ENCODE data around the gene DDX10.

DDX10 gene

DNA sequence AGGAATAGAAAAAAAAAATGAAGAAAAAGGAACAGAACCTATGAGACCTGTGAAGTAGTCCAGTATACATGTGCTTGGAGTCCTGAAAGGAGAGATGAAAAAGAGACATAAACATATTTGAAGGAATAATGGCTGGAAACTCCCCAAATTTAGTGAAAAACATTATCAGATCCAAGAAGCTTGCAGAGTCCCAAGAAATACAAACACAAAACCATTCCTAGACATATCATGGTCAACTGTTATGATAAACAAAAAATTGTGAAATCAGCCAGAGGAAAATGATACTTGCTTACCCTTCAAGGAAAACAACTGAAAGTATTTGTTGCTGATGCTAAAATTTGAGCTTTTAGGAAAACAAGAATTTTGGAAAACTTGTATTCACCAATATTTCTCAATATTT, 250.1 kb downstream of the DDX10 start:
- Histone ChIP-seq H3K4me1 (ENCODE audit: control insufficient read depth in 2 of 2, insufficient read depth in 1 of 2, low read depth in 1 of 2, low read length in 2 of 2) (peaks cover 0 to 5% of the 10 kb centered on the region in 2 donors), H2AFZ (ENCODE audit: low read length) (no peak overlapping the region), H3K4me3 (ENCODE audit: low read length in 2 of 2) (no peak overlapping the region), H3K27ac (replicated peaks; ENCODE audit: low read length) (no peak overlapping the region), H3K9me3 (replicated peaks in 1 of 2; ENCODE audit: control insufficient read depth in 2 of 2, insufficient read depth in 1 of 2, low read depth in 1 of 2, low read length in 2 of 2) (no peaks in the 10 kb centered on the region), H3K36me3 (replicated peaks in 1 of 2; ENCODE audit: control insufficient read depth in 2 of 2, insufficient read depth in 2 of 2, low read length in 2 of 2) (no peaks in the 10 kb centered on the region), H3K4me2 (ENCODE audit: insufficient read depth, low read length, poor library complexity, severe bottlenecking) (no peak overlapping the region), H3K23ac (ENCODE audit: low read depth, low read length, poor library complexity) (no peak overlapping the region), H3K79me1 (ENCODE audit: low read depth, low read length) (no peaks in the 10 kb centered on the region), H3K18ac (ENCODE audit: low read length) (no peak overlapping the region), H2BK5ac (ENCODE audit: low read length) (no peak overlapping the region), H3K14ac (ENCODE audit: low read length) (no peak overlapping the region), H2BK15ac (ENCODE audit: low read length) (no peak overlapping the region), H4K91ac (ENCODE audit: low read depth, low read length, poor library complexity) (no peak overlapping the region), H3K4ac (ENCODE audit: low read length) (no peak overlapping the region), H2BK12ac (ENCODE audit: low read length) (no peak overlapping the region), H2AK5ac (ENCODE audit: low read depth, low read length) (no peak overlapping the region), H4K8ac (ENCODE audit: low read depth, low read length) (no peak overlapping the region), H3K27me3 (ENCODE audit: control insufficient read depth in 3 of 3, insufficient read depth in 3 of 3, low read depth in 1 of 3, low read length in 3 of 3) (no peaks in the 10 kb centered on the region), H3K9ac (ENCODE audit: low read depth, low read length, poor library complexity) (no peak overlapping the region), H2BK120ac (ENCODE audit: low read depth, low read length) (no peak overlapping the region)
- no peak for DNase-seq (ENCODE audit: low spot score)

DNA sequence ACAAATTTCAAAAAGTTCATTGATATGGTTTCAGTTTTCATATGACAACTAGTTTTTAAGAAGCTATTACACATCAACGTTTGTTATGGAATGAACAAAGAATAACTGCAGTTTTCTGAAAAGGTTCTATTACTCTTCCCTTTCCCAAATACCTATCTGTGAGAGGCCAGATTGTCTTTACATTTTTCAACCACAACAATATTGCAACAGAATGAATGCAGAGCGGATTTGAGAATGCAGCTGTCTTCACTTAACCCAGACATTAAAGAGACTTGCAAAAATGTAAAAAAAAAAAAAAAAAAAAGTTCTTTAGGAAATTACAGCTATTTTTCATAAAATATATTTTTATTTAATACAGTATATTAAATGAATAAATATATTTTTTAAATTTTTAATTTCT, 250.8 kb downstream of the DDX10 start:
- H2BK12ac ChIP-seq (ENCODE audit: low read length), result no peak overlapping the region
- no peak overlapping the region for H3K18ac ChIP-seq (ENCODE audit: low read length)
- no peak overlapping the region for H4K91ac ChIP-seq (ENCODE audit: low read depth, low read length, poor library complexity)
- H3K36me3 ChIP-seq (replicated peaks in 1 of 2; ENCODE audit: control insufficient read depth in 2 of 2, insufficient read depth in 2 of 2, low read length in 2 of 2), result no peaks in the 10 kb centered on the region
- H2BK15ac ChIP-seq (ENCODE audit: low read length), result no peak overlapping the region
- peaks cover 0 to 5% of the 10 kb centered on the region in 2 donors for H3K4me1 ChIP-seq (ENCODE audit: control insufficient read depth in 2 of 2, insufficient read depth in 1 of 2, low read depth in 1 of 2, low read length in 2 of 2)
- H2AFZ ChIP-seq (ENCODE audit: low read length), result no peak overlapping the region
- H3K23ac ChIP-seq (ENCODE audit: low read depth, low read length, poor library complexity), result no peak overlapping the region
- WGBS, 2 donors (ENCODE audit: extremely low coverage in 2 of 2, insufficient read length in 2 of 2, insufficient replicate concordance in 1 of 2), result no CpG with 5 or more reads among the region's 2 CpGs
- no peak overlapping the region for H3K4ac ChIP-seq (ENCODE audit: low read length)
- H3K27ac ChIP-seq (replicated peaks; ENCODE audit: low read length), result no peak overlapping the region
- no peak overlapping the region for H2AK5ac ChIP-seq (ENCODE audit: low read depth, low read length)
- H4K8ac ChIP-seq (ENCODE audit: low read depth, low read length), result no peak overlapping the region
- H2BK5ac ChIP-seq (ENCODE audit: low read length), result no peak overlapping the region
- no peak overlapping the region for H3K14ac ChIP-seq (ENCODE audit: low read length)
- no peaks in the 10 kb centered on the region for H3K27me3 ChIP-seq (ENCODE audit: control insufficient read depth in 3 of 3, insufficient read depth in 3 of 3, low read depth in 1 of 3, low read length in 3 of 3)
- no peak overlapping the region for H3K4me2 ChIP-seq (ENCODE audit: insufficient read depth, low read length, poor library complexity, severe bottlenecking)
- no peak for DNase-seq (ENCODE audit: low spot score)
- no peak overlapping the region for H3K9ac ChIP-seq (ENCODE audit: low read depth, low read length, poor library complexity)
- no peaks in the 10 kb centered on the region for H3K9me3 ChIP-seq (replicated peaks in 1 of 2; ENCODE audit: control insufficient read depth in 2 of 2, insufficient read depth in 1 of 2, low read depth in 1 of 2, low read length in 2 of 2)
- no peak overlapping the region for H3K4me3 ChIP-seq (ENCODE audit: low read length in 2 of 2)
- H3K79me1 ChIP-seq (ENCODE audit: low read depth, low read length), result no peaks in the 10 kb centered on the region
- H2BK120ac ChIP-seq (ENCODE audit: low read depth, low read length), result no peak overlapping the region

DNA sequence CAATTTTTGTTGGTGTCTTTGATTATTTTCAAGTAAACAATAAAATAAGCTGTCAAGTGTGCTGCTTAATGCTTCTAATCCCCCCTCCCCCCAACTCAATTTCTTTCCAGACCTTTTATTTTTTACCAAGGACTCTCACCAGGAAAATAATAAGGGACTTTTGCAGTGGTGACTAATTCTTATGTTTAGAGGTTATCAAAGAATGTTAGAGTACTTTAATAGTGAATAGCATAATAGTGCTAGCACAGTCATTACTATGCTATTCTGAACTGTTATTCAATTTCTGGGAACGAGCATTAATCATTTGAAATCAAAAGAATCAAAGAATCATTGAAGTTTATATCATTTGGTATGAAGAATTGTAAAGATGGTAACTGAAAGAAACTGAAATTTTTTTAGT, 251.4 kb downstream of the DDX10 start:
- Histone ChIP-seq H3K9ac (ENCODE audit: low read depth, low read length, poor library complexity) (no peak overlapping the region), H3K4me2 (ENCODE audit: insufficient read depth, low read length, poor library complexity, severe bottlenecking) (no peak overlapping the region), H2BK120ac (ENCODE audit: low read depth, low read length) (no peak overlapping the region), H3K9me3 (replicated peaks in 1 of 2; ENCODE audit: control insufficient read depth in 2 of 2, insufficient read depth in 1 of 2, low read depth in 1 of 2, low read length in 2 of 2) (no peaks in the 10 kb centered on the region), H3K4me3 (ENCODE audit: low read length in 2 of 2) (no peak overlapping the region), H2AFZ (ENCODE audit: low read length) (no peak overlapping the region), H3K14ac (ENCODE audit: low read length) (no peak overlapping the region), H3K18ac (ENCODE audit: low read length) (no peak overlapping the region), H4K8ac (ENCODE audit: low read depth, low read length) (no peak overlapping the region), H4K91ac (ENCODE audit: low read depth, low read length, poor library complexity) (no peak overlapping the region), H2BK5ac (ENCODE audit: low read length) (no peak overlapping the region), H2BK15ac (ENCODE audit: low read length) (no peak overlapping the region), H3K79me1 (ENCODE audit: low read depth, low read length) (no peaks in the 10 kb centered on the region), H2BK12ac (ENCODE audit: low read length) (no peak overlapping the region), H3K36me3 (replicated peaks in 1 of 2; ENCODE audit: control insufficient read depth in 2 of 2, insufficient read depth in 2 of 2, low read length in 2 of 2) (no peaks in the 10 kb centered on the region), H3K4me1 (ENCODE audit: control insufficient read depth in 2 of 2, insufficient read depth in 1 of 2, low read depth in 1 of 2, low read length in 2 of 2) (peaks cover 0 to 5% of the 10 kb centered on the region in 2 donors), H3K27me3 (ENCODE audit: control insufficient read depth in 3 of 3, insufficient read depth in 3 of 3, low read depth in 1 of 3, low read length in 3 of 3) (no peaks in the 10 kb centered on the region), H2AK5ac (ENCODE audit: low read depth, low read length) (no peak overlapping the region), H3K23ac (ENCODE audit: low read depth, low read length, poor library complexity) (no peak overlapping the region), H3K27ac (replicated peaks; ENCODE audit: low read length) (no peak overlapping the region), H3K4ac (ENCODE audit: low read length) (no peak overlapping the region)
- DNase-seq (ENCODE audit: low spot score), result no peak
- no CpG with 5 or more reads among the region's 1 CpG for WGBS, 2 donors (ENCODE audit: extremely low coverage in 2 of 2, insufficient read length in 2 of 2, insufficient replicate concordance in 1 of 2)

- no peak overlapping the region for H4K8ac ChIP-seq (ENCODE audit: low read depth, low read length)
- no peak overlapping the region for H3K4me3 ChIP-seq (ENCODE audit: low read length in 2 of 2)
- no peak overlapping the region for H2BK15ac ChIP-seq (ENCODE audit: low read length)
- H3K23ac ChIP-seq (ENCODE audit: low read depth, low read length, poor library complexity), result no peak overlapping the region
- H3K4ac ChIP-seq (ENCODE audit: low read length), result no peak overlapping the region
- H3K27me3 ChIP-seq (ENCODE audit: control insufficient read depth in 3 of 3, insufficient read depth in 3 of 3, low read depth in 1 of 3, low read length in 3 of 3), result no peaks in the 10 kb centered on the region
- H3K4me1 ChIP-seq (ENCODE audit: control insufficient read depth in 2 of 2, insufficient read depth in 1 of 2, low read depth in 1 of 2, low read length in 2 of 2), result peaks cover 0 to 5% of the 10 kb centered on the region in 2 donors
- H3K36me3 ChIP-seq (replicated peaks in 1 of 2; ENCODE audit: control insufficient read depth in 2 of 2, insufficient read depth in 2 of 2, low read length in 2 of 2), result no peaks in the 10 kb centered on the region
- H3K79me1 ChIP-seq (ENCODE audit: low read depth, low read length), result no peaks in the 10 kb centered on the region
- H2BK5ac ChIP-seq (ENCODE audit: low read length), result no peak overlapping the region
- H2BK12ac ChIP-seq (ENCODE audit: low read length), result no peak overlapping the region
- H3K4me2 ChIP-seq (ENCODE audit: insufficient read depth, low read length, poor library complexity, severe bottlenecking), result no peak overlapping the region
- no peaks in the 10 kb centered on the region for H3K9me3 ChIP-seq (replicated peaks in 1 of 2; ENCODE audit: control insufficient read depth in 2 of 2, insufficient read depth in 1 of 2, low read depth in 1 of 2, low read length in 2 of 2)
- no peak overlapping the region for H3K27ac ChIP-seq (replicated peaks; ENCODE audit: low read length)
- H2AFZ ChIP-seq (ENCODE audit: low read length), result no peak overlapping the region
- WGBS, 2 donors (ENCODE audit: extremely low coverage in 2 of 2, insufficient read length in 2 of 2, insufficient replicate concordance in 1 of 2), result no CpG with 5 or more reads among the region's 2 CpGs
- DNase-seq (ENCODE audit: low spot score), result no peak
- H2AK5ac ChIP-seq (ENCODE audit: low read depth, low read length), result no peak overlapping the region
- H3K14ac ChIP-seq (ENCODE audit: low read length), result no peak overlapping the region
- no peak overlapping the region for H3K9ac ChIP-seq (ENCODE audit: low read depth, low read length, poor library complexity)
- H3K18ac ChIP-seq (ENCODE audit: low read length), result no peak overlapping the region
- no peak overlapping the region for H4K91ac ChIP-seq (ENCODE audit: low read depth, low read length, poor library complexity)
- no peak overlapping the region for H2BK120ac ChIP-seq (ENCODE audit: low read depth, low read length)
Measured at GRCh38 chr11:108916935-108917334, 252.1 kb downstream of the DDX10 start.

Data from neuronal stem cell (in vitro differentiated cells).